Urinary bladder (tissue), 4 donors: Measurements from ENCODE around the gene RGL3. TPM values are rescaled to one million over a fixed set of nuclear protein-coding genes. Genes with fewer than 3 reads are reported as not detected.
A peak's percentile ranks its signal among the peaks of the same experiment; 100 is the strongest.
"Not testable (repeated sequence)": the region's sequence is repeated elsewhere in the genome, so short reads cannot be mapped to it uniquely, and the experiment has no call there.

Experiments used
- DNase-seq: peaks from one replicate; pipeline ENCODE4 v3.0.0-alpha.2; 2015; ENCODE audit errors: extremely low spot score
- H3K27ac ChIP-seq: one replicate; pipeline ENCODE4 v1.5.1; 2013; ENCODE audit warnings: low read depth, mild to moderate bottlenecking, moderate library complexity
- H3K36me3 ChIP-seq: one replicate; pipeline ENCODE4 v1.6.1; 2013; ENCODE audit warnings: mild to moderate bottlenecking, moderate library complexity; ENCODE audit not compliant: insufficient read depth
- H3K4me1 ChIP-seq: one replicate; pipeline ENCODE4 v1.6.1; 2013; ENCODE audit warnings: mild to moderate bottlenecking, moderate library complexity; ENCODE audit not compliant: insufficient read depth
- H3K4me3 ChIP-seq: one replicate; pipeline ENCODE4 v1.5.1; 2013; ENCODE audit warnings: low read depth, low read length
- WGBS: extraction: QIAGEN DNeasy Blood & Tissue Kit; methylation state at CpG from one replicate; pipeline ENCODE4 v1.1.7; 2013; 5-methylcytosine and 5-hydroxymethylcytosine counted together
- polyA plus RNA-seq: library from polyadenylated mRNA; stranded (reverse); fragments of 200-250 nt; gene quantifications from one replicate; pipeline ENCODE4 v1.2.3, GENCODE V29; 2013
- total RNA-seq: library from RNA; depleted of rRNA; stranded (reverse); fragments of >200 nt; gene quantifications from one replicate; pipeline ENCODE4 v1.2.3, GENCODE V29; 2014
- donor health status: healthy with polysubstance abuse.
- donor health status: healthy.

The RGL3 gene
- total and polyA plus RNA-seq, 2 donors = 2.5 to 6.5 TPM

GRCh38 chr19:11444059-11444458, 24.9 kb upstream of the RGL3 start:
- H3K27ac ChIP-seq = no peak overlapping the region
- peaks cover 11% of the 10 kb centered on the region for H3K36me3 ChIP-seq
- WGBS = 76% methylated on average over 5 of the region's 5 CpGs
- H3K4me1 ChIP-seq = no peaks in the 10 kb centered on the region
- no peak for DNase-seq
- H3K4me3 ChIP-seq = no peak overlapping the region

- 92% methylated on average over 9 of the region's 9 CpGs for WGBS
- DNase-seq = no peak
- Histone ChIP-seq H3K36me3 (no peaks in the 10 kb centered on the region), H3K4me3 (no peak overlapping the region), H3K4me1 (peaks cover 1% of the 10 kb centered on the region), H3K27ac (no peak overlapping the region)
Observed at GRCh38 chr19:11437955-11438354, 18.8 kb upstream of the RGL3 start.

DNA sequence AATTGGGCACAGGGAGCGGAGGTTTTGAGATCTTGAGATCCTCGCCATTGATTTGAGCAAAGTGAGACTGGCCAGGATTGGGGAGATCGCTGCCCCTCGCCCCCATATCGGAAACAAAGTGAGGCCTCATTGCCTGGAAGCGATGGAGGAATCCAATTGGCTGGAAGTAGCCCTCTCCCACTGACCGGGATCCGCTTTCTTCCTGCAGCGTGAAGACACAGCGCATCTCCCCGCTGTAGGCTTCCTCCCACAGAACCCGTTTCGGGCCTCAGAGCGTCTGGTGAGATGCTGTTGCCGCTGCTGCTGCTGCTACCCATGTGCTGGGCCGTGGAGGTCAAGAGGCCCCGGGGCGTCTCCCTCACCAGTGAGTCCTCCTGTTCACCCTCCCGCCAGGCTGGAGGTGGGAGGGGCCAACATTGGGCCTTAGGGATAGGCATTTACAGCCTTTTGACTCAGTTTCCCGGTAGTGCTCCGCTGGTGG, 16.8 kb upstream of the RGL3 start:
- WGBS = 4% methylated on average over 21 of the region's 21 CpGs
- Histone ChIP-seq H3K4me3 (peak overlapping the region; percentile 59), H3K36me3 (no peaks in the 10 kb centered on the region), H3K4me1 (peaks cover 1% of the 10 kb centered on the region), H3K27ac (no peak overlapping the region)
- no peak for DNase-seq

DNA sequence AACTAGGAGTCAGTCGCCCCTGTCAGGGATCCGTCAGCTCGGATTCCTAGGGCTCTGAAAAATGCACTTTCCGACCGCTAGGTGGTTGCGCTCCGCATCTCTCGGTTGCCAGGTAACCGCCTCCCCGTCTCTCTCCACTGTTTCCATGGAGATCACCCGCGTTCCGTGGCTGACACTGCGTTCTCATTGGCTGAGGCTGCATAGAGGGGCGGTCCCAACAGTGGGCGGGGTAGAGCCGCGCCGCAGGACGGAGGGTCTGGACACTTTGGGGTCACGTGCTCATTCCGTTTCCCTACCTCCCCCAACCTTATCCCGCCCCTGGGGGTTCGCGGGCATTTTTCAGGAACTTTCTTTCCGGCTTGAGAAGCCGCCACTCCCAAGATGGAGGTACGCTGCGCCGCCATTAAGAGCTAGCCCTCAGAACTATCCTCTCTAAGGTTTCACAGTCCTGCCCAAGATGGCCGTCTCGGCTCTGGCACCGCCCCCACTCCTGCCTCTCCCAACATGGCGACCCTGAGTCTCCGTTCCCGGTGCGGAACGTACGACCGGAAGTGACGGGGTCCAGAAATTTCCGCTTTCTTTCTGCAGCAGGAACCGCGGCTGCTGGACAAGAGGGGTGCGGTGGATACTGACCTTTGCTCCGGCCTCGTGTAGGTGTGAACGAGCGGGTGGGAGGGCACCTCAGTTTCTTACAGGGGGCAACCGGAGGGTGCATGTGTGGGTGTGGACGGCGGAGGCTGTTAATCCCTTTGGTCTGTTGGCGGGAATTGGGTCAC, 16.1 kb upstream of the RGL3 start, which contains the start of the genes ODAD3 and PRKCSH:
Gene ODAD3 (minus strand): TSS at position 65 of the 776 bp plus-strand sequence. CDS start 105 bp downstream, outside the sequence.
Gene PRKCSH (plus strand): TSS at position 579 of the 776 bp plus-strand sequence. CDS start 483 bp downstream, outside the sequence.
- H3K4me3 ChIP-seq = peak within 1 kb of the TSS; percentile 59
- WGBS = under 1% methylated on average over 53 of the region's 53 CpGs
- DNase-seq = peak; percentile 100
- H3K36me3 ChIP-seq = no peaks in the 10 kb centered on the region
- peaks cover 1% of the 10 kb centered on the region for H3K4me1 ChIP-seq
- H3K27ac ChIP-seq = peak within 1 kb of the TSS; percentile 60

GRCh38 chr19:11434703-11435056, 15.6 kb upstream of the RGL3 start:
- WGBS = 6% methylated on average over 9 of the region's 9 CpGs
- DNase-seq = no peak
- Histone ChIP-seq H3K4me1 (peaks cover 1% of the 10 kb centered on the region), H3K36me3 (no peaks in the 10 kb centered on the region), H3K27ac (peak overlapping the region; percentile 60), H3K4me3 (peak overlapping the region; percentile 3)

DNA sequence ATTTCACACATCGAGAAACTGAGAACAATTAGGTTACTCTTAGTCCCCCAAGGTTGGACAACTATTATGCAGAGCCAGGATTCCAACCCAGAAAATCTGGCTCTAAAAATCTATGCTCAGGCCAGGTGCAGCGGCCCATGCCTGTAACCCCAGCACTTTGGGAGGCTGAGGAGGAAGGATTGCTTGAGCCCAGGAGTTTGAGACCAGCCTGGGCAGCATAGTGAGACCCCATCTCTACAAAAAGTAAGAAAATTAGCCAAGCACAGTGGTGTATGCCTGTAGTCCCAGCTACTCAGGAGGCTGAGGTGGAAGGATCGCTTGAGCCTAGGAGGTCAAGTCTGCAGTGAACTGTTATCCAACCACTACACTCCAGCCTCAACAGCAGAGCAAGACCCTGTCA, 14.4 kb upstream of the RGL3 start:
- H3K4me3 ChIP-seq, H3K27ac ChIP-seq, H3K36me3 ChIP-seq, H3K4me1 ChIP-seq, DNase-seq: not testable (repeated sequence)
- WGBS = 97% methylated on average over 3 of the region's 3 CpGs

DNA sequence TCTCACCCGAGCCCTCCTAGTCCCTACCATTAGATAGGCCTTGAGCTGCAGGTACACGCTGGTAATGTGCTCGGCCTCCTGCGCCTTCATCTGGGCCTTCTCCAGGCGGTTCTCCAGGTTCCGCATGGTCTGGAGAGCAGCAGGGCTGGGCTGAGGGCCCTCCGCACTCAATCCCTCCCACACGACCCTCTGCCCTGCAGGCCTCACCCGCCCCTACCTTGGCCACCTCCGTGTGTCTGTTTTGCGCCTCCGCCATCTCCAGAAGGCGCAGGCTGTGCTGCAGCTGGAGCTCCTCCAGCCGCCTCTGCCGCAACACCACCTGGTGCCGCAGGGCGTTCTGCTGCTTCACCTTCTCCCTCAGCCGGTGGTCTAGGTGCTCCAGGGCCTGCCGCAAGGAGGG, 7.5 kb upstream of the RGL3 start:
- H3K27ac ChIP-seq = no peak overlapping the region

GRCh38 chr19:11425719-11426457, 6.8 kb upstream of the RGL3 start:
- no peak overlapping the region for H3K27ac ChIP-seq
- no peaks in the 10 kb centered on the region for H3K4me1 ChIP-seq
- DNase-seq = no peak
- no peak overlapping the region for H3K4me3 ChIP-seq
- no peaks in the 10 kb centered on the region for H3K36me3 ChIP-seq
- 90% methylated on average over 28 of the region's 28 CpGs for WGBS

More for the DNA sequence above, 7.5 kb upstream of the RGL3 start:
- WGBS = 92% methylated on average over 19 of the region's 19 CpGs
- Histone ChIP-seq H3K4me3 (no peak overlapping the region), H3K36me3 (no peaks in the 10 kb centered on the region), H3K4me1 (no peaks in the 10 kb centered on the region)
- DNase-seq = no peak

DNA sequence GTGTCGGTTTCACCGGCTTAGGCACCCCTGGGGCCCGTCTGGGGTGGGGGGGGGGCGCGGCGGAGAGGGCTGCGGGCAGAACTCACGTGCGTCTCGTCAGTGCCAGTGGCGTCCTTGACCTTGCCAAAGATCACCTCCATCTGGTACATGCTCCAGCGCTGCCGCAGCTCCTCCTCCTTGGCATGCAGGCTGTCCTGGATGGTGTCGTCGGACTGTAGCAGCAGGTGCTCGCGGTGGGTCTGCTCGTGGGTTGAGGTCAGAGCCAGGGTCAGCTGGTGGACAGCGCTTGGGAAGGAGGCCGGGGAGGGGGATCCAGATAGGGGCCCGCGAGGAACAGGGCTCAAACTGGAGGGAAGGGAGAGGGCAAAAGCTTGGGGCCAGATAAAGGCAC, 4.7 kb upstream of the RGL3 start:
- DNase-seq = no peak
- WGBS = 15% methylated on average over 22 of the region's 22 CpGs
- Histone ChIP-seq H3K36me3 (no peaks in the 10 kb centered on the region), H3K27ac (no peak overlapping the region), H3K4me1 (no peaks in the 10 kb centered on the region), H3K4me3 (no peak overlapping the region)

DNA sequence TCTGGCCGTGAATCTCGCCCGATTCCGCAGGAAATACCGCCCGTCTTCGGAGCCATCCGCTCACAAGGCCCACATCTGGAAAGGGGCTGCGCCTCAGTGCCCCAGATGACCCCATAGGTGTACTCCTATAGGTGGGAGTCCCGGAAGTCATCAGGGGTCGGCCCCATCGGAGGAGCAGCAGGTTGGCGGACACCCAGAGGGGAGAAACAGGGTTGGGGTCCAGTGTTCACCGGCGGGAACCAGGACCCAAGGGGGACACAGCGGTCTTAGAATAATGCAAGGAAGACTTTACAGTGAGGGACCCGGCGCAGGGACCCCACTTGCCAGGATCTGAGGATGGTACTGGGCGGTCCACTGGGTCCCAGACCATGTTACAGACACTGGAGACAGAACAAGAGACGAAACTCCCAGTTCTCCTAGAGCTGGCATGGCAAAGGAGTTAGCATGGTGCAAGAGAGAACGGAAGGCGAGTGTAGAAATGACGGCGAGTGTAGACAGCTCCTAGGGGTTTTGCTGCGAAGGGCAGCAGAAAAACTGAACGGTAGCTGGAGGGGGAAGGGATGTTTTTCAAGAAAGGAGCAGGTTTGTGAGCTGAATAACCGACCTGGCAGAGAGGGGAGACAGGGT, 4.2 kb upstream of the RGL3 start:
- Histone ChIP-seq H3K27ac (no peak overlapping the region), H3K4me1 (no peaks in the 10 kb centered on the region), H3K4me3 (no peak overlapping the region), H3K36me3 (no peaks in the 10 kb centered on the region)
- no peak for DNase-seq
- 37% methylated on average over 27 of the region's 27 CpGs for WGBS

GRCh38 chr19:11422163-11423065, 3.3 kb upstream of the RGL3 start:
- no peak overlapping the region for H3K27ac ChIP-seq
- 8% methylated on average over 56 of the region's 56 CpGs for WGBS

GRCh38 chr19:11421371-11422098, 2.4 kb upstream of the RGL3 start:
- H3K4me3 ChIP-seq = no peak overlapping the region
- DNase-seq = no peak

More at GRCh38 chr19:11422163-11423065, 3.3 kb upstream of the RGL3 start:
- Histone ChIP-seq H3K4me3 (no peak overlapping the region), H3K4me1 (no peaks in the 10 kb centered on the region), H3K36me3 (no peaks in the 10 kb centered on the region)
- DNase-seq = no peak

More at GRCh38 chr19:11421371-11422098, 2.4 kb upstream of the RGL3 start:
- no peaks in the 10 kb centered on the region for H3K36me3 ChIP-seq
- no peak overlapping the region for H3K27ac ChIP-seq
- 21% methylated on average over 36 of the region's 36 CpGs for WGBS
- no peaks in the 10 kb centered on the region for H3K4me1 ChIP-seq
